GM12878 (cell line): ENCODE measurements around the gene DGCR8.

Experiments used
- BHLHE40 ChIP-seq, 2 experiments: fragments of 450-650 bp in 1 of 2; IDR thresholded peaks; 2 replicates each; pipeline ENCODE4 v1.6.1; 2011 to 2017; ENCODE audit warnings: low read depth in 2 of 2, borderline replicate concordance in 1 of 2, improper control_type of control experiment in 1 of 2, low read length in 1 of 2, mild to moderate bottlenecking in 1 of 2
- KDM1A ChIP-seq: fragments of 200-600 bp; sonication (generic); IDR thresholded peaks from 2 replicates; pipeline ENCODE4 v1.6.1; 2016; ENCODE audit warnings: borderline replicate concordance
- STAT1 ChIP-seq: fragments of 450-650 bp; conservative IDR thresholded peaks from 2 replicates; pipeline ENCODE4 v1.6.1; 2014; ENCODE audit warnings: antibody characterized with exemption, mild to moderate bottlenecking
- TF ChIP-seq, protein P1 (sequence below): IDR thresholded peaks from 2 replicates; pipeline ENCODE4 v1.6.1; 2012; ENCODE audit warnings: mild to moderate bottlenecking, low read depth, low read length

DNA sequence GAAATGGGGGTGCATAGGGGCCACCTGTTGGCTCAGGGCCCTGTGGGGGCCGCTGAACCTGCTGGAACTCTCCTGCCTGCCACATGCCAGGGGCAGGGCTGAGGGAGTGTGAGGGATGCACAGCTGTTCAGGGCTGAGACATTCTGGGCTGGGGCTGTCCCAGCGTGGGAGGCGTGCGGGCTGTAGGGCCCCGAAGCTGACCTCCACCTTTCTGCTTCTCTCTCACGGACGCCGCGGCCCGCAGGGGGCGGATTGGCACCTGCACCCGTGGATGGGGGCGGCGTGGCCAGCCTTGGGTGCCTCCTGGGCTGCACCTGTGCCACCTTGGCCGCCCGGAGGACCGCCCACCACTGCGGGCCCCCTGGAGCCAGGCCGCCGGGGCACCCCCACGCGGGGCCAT, 66.7 kb downstream of the DGCR8 start:
- TF ChIP-seq, protein P1, sequence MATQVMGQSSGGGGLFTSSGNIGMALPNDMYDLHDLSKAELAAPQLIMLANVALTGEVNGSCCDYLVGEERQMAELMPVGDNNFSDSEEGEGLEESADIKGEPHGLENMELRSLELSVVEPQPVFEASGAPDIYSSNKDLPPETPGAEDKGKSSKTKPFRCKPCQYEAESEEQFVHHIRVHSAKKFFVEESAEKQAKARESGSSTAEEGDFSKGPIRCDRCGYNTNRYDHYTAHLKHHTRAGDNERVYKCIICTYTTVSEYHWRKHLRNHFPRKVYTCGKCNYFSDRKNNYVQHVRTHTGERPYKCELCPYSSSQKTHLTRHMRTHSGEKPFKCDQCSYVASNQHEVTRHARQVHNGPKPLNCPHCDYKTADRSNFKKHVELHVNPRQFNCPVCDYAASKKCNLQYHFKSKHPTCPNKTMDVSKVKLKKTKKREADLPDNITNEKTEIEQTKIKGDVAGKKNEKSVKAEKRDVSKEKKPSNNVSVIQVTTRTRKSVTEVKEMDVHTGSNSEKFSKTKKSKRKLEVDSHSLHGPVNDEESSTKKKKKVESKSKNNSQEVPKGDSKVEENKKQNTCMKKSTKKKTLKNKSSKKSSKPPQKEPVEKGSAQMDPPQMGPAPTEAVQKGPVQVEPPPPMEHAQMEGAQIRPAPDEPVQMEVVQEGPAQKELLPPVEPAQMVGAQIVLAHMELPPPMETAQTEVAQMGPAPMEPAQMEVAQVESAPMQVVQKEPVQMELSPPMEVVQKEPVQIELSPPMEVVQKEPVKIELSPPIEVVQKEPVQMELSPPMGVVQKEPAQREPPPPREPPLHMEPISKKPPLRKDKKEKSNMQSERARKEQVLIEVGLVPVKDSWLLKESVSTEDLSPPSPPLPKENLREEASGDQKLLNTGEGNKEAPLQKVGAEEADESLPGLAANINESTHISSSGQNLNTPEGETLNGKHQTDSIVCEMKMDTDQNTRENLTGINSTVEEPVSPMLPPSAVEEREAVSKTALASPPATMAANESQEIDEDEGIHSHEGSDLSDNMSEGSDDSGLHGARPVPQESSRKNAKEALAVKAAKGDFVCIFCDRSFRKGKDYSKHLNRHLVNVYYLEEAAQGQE: no peak
- TF ChIP-seq BHLHE40 (IDR thresholded peaks at IDR 0.05; ENCODE audit: borderline replicate concordance in 1 of 2, low read depth in 2 of 2, low read length in 1 of 2) (peak; percentile 22 to 58; a peak in 2 of 4 replicates), KDM1A (no peak), STAT1 (no peak)
